DND-41 (cell line): ENCODE measurements around the gene UBLCP1.

Source experiments
- ATAC-seq: fragments of 200-7000 bp; cut with Tn5 transposase; 3 replicates; pipeline ENCODE4 v1.9.1; 2021; ENCODE audit warnings: low read depth; ENCODE audit not compliant: insufficient read depth
- DNase-seq: peaks from one replicate; pipeline ENCODE4 v3.0.0-alpha.2; 2020
- H2AFZ ChIP-seq: 2 replicates; pipeline ENCODE4 v1.6.0; 2012; ENCODE audit warnings: low read depth, low read length
- H3K27ac ChIP-seq: 2 replicates; pipeline ENCODE4 v1.5.1; 2012; ENCODE audit warnings: low read length, inconsistent platforms
- H3K27me3 ChIP-seq: fragments of 200-600 bp; sonication (generic); 2 replicates; pipeline ENCODE4 v1.6.0; 2012; ENCODE audit warnings: low read length, mild to moderate bottlenecking, inconsistent platforms; ENCODE audit not compliant: insufficient read depth, poor library complexity
- H3K36me3 ChIP-seq: 2 replicates; pipeline ENCODE4 v1.5.1; 2012; ENCODE audit warnings: low read length, inconsistent platforms; ENCODE audit not compliant: insufficient read depth
- H3K4me1 ChIP-seq: 2 replicates; pipeline ENCODE4 v1.5.1; 2012; ENCODE audit warnings: mild to moderate bottlenecking, low read length; ENCODE audit not compliant: insufficient read depth
- H3K4me2 ChIP-seq: 2 replicates; pipeline ENCODE4 v1.6.0; 2012; ENCODE audit warnings: mild to moderate bottlenecking, moderate library complexity, low read length, inconsistent platforms; ENCODE audit not compliant: insufficient read depth
- H3K4me3 ChIP-seq, 2 experiments: fragments of 200-600 bp in 1 of 2; shearing (Covaris generic) in 1 of 2; 2 replicates each; pipeline ENCODE4 v1.5.1; 2012 to 2016; ENCODE audit warnings: inconsistent platforms in 2 of 2, low read length in 2 of 2, mild to moderate bottlenecking in 2 of 2, low read depth in 1 of 2, moderate library complexity in 1 of 2
- H3K79me2 ChIP-seq: 2 replicates; pipeline ENCODE4 v1.6.0; 2012; ENCODE audit warnings: low read length, inconsistent platforms; ENCODE audit not compliant: insufficient read depth
- H3K9ac ChIP-seq: 2 replicates; pipeline ENCODE4 v1.6.0; 2012; ENCODE audit warnings: low read depth, mild to moderate bottlenecking, inconsistent platforms, low read length, moderate library complexity
- H3K9me3 ChIP-seq: 2 replicates; pipeline ENCODE4 v1.5.1; 2012; ENCODE audit warnings: low read length, moderate library complexity, mild to moderate bottlenecking, inconsistent platforms; ENCODE audit not compliant: insufficient read depth, severe bottlenecking
- H4K20me1 ChIP-seq: 2 replicates; pipeline ENCODE4 v1.6.0; 2012; ENCODE audit warnings: low read length; ENCODE audit not compliant: insufficient read depth
- CTCF ChIP-seq: IDR thresholded peaks from 2 replicates; pipeline ENCODE4 v1.5.1; 2012; ENCODE audit warnings: borderline replicate concordance, low read length, moderate library complexity, mild to moderate bottlenecking; ENCODE audit not compliant: poor library complexity, severe bottlenecking; ENCODE audit errors: extremely low read depth
- EZH2 ChIP-seq: IDR thresholded peaks from 3 replicates; pipeline ENCODE4 v1.6.1; 2012; ENCODE audit warnings: borderline replicate concordance, low read depth, mild to moderate bottlenecking, moderate library complexity, low read length, inconsistent platforms; ENCODE audit not compliant: severe bottlenecking

UBLCP1 gene

DNA sequence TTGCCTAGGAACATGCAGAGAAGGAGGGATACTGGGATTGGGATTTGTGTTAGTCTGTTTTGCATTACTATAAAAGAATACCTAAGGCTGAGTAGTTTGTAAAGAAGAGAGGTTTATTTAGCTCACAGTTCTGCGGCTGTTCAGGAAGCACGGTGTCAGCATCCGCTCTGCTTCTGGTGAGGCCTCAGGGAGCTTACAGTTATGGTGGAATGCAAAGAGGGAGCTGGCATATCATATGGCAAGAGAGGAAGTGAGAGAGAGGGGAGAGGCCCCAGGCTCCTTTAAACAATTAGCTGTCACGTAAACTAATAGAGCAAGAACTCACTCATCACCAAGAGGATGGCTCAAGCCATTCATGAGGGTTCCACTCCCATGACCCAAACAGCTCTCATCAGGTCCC lies 40.2 kb downstream of the UBLCP1 start:
- Histone ChIP-seq H3K27ac (no peak overlapping the region), H3K9ac (no peak overlapping the region), H3K4me1 (no peaks in the 10 kb centered on the region), H3K9me3 (peaks cover 19% of the 10 kb centered on the region), H2AFZ (no peak overlapping the region), H3K4me2 (no peak overlapping the region), H3K4me3 (no peak overlapping the region), H3K27me3 (peaks cover 10% of the 10 kb centered on the region), H3K79me2 (no peaks in the 10 kb centered on the region), H4K20me1 (no peaks in the 10 kb centered on the region), H3K36me3 (no peaks in the 10 kb centered on the region)
- ATAC-seq (no peak), DNase-seq (no peak)
- TF ChIP-seq EZH2 (no peak), CTCF (no peak)

- H4K20me1 ChIP-seq, result no peaks in the 10 kb centered on the region
- H3K9me3 ChIP-seq, result peaks cover 19% of the 10 kb centered on the region
- ATAC-seq (no peak), DNase-seq (no peak)
- H3K4me1 ChIP-seq, result no peaks in the 10 kb centered on the region
- H3K9ac ChIP-seq, result no peak overlapping the region
- no peaks in the 10 kb centered on the region for H3K79me2 ChIP-seq
- H3K27me3 ChIP-seq, result peaks cover 12% of the 10 kb centered on the region
- no peak overlapping the region for H3K27ac ChIP-seq
- H3K4me2 ChIP-seq, result no peak overlapping the region
- no peak overlapping the region for H3K4me3 ChIP-seq
- TF ChIP-seq CTCF (no peak), EZH2 (no peak)
- H3K36me3 ChIP-seq, result no peaks in the 10 kb centered on the region
- H2AFZ ChIP-seq, result no peak overlapping the region
Observed at GRCh38 chr5:159304961-159305595, 42.0 kb downstream of the UBLCP1 start.

DNA sequence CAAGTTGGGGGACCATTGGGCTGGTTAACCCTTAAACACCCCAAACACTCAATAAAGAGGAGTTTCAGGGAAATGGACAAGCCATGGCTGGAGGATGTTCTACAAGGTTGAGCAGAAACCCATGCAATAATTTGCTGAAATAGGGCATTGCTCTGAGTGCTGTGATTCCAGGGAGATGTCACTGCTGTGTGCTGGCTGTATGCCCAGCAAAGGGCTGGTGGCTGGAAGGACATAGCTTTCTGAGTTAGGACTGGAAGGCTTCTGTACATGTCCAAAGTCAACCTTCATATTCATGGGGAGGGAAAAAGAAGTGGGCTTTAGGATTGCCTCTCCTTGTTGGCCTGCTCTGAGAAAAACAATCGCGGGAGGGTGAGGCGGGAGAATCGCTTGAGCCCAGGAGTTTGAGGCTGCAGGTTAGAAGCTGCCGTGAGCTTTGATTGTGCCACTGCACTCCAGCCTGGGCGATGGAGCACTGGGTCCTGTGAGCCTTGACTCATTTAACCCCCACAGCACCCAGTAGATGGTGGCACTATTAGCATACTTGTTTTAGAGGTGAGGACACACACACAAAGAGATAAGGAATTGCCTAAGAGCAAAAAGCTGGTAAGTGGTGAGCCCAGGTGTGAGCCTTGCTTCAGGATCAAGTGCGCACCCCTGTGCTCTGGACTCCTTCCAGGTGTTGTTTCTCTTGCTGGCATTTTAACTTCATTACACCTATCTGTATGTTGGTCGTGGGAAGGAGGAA lies 46.8 kb downstream of the UBLCP1 start:
- no peaks in the 10 kb centered on the region for H4K20me1 ChIP-seq
- no peak overlapping the region for H3K9ac ChIP-seq
- H3K27me3 ChIP-seq, result peaks cover 12% of the 10 kb centered on the region
- no peak overlapping the region for H3K4me3 ChIP-seq
- ATAC-seq (no peak), DNase-seq (no peak)
- H2AFZ ChIP-seq, result no peak overlapping the region
- no peaks in the 10 kb centered on the region for H3K36me3 ChIP-seq
- TF ChIP-seq CTCF, result no peak
- TF ChIP-seq EZH2, result no peak
- no peaks in the 10 kb centered on the region for H3K4me1 ChIP-seq
- no peak overlapping the region for H3K27ac ChIP-seq
- no peaks in the 10 kb centered on the region for H3K9me3 ChIP-seq
- H3K79me2 ChIP-seq, result no peaks in the 10 kb centered on the region
- H3K4me2 ChIP-seq, result no peak overlapping the region
